ENCODE measurements around the gene SURF4. TPM values are rescaled to one million over a fixed set of nuclear protein-coding genes. Genes with fewer than 3 reads are reported as not detected.

The SURF4 gene
- polyA plus RNA-seq, 1 experiment, result 401 TPM

DNA sequence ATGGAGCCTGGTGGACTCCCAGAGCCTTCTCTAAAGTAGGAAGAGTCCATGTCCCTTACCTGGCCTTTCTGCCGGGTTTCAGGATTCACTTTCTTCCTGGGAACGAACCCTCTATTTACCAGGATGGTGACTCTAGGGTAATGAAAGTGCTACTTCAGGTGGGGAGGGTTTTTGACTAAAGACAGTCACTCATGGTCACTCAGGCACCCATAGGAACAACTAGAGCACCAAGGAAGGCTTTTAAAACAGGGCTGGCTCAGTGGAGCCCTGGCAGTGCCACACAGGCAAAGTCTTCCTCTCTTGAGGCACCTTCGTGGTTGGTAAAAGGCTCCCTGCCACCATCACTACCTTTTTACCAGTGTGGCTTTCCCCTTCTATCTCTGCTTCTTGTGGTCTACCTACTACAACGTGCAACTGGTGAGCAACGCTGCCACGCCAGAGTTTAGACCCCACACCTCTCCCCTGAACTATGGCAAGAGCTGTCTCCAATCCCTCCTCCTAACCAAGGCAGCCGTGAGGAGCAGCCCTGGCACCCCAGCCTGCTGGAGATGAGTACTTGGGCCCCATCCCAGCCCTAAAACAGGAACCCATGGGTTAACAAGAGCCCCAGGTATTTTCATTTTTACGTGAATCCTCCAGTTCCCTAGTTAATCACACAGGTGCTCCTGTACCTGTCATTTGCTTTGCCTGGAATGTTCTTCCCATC, 23.1 kb downstream of the SURF4 start:
- CTCF ChIA-PET, result interaction anchor here (1.0 to 1.3 kb wide), 2 partner anchors 20 to 172 kb away, joined by 3 to 7 read pairs; no protein-coding TSS in a partner anchor
- H3K27me3 ChIP-seq (ENCODE audit: control insufficient read depth, insufficient read depth, low read length), result no peaks in the 10 kb centered on the region
- H3K36me3 ChIP-seq (ENCODE audit: control insufficient read depth, insufficient read depth, low read length), result peaks cover 26% of the 10 kb centered on the region
- TF ChIP-seq, protein P1, sequence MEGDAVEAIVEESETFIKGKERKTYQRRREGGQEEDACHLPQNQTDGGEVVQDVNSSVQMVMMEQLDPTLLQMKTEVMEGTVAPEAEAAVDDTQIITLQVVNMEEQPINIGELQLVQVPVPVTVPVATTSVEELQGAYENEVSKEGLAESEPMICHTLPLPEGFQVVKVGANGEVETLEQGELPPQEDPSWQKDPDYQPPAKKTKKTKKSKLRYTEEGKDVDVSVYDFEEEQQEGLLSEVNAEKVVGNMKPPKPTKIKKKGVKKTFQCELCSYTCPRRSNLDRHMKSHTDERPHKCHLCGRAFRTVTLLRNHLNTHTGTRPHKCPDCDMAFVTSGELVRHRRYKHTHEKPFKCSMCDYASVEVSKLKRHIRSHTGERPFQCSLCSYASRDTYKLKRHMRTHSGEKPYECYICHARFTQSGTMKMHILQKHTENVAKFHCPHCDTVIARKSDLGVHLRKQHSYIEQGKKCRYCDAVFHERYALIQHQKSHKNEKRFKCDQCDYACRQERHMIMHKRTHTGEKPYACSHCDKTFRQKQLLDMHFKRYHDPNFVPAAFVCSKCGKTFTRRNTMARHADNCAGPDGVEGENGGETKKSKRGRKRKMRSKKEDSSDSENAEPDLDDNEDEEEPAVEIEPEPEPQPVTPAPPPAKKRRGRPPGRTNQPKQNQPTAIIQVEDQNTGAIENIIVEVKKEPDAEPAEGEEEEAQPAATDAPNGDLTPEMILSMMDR (IDR thresholded peaks at IDR 0.05; ENCODE audit: insufficient read depth, low read depth, low read length), result no peak
- no peak for DNase-seq (ENCODE audit: low read depth)
- POLR2A ChIA-PET, result no interaction called here
- no peak overlapping the region for H3K4me3 ChIP-seq (ENCODE audit: low read depth, low read length)

DNA sequence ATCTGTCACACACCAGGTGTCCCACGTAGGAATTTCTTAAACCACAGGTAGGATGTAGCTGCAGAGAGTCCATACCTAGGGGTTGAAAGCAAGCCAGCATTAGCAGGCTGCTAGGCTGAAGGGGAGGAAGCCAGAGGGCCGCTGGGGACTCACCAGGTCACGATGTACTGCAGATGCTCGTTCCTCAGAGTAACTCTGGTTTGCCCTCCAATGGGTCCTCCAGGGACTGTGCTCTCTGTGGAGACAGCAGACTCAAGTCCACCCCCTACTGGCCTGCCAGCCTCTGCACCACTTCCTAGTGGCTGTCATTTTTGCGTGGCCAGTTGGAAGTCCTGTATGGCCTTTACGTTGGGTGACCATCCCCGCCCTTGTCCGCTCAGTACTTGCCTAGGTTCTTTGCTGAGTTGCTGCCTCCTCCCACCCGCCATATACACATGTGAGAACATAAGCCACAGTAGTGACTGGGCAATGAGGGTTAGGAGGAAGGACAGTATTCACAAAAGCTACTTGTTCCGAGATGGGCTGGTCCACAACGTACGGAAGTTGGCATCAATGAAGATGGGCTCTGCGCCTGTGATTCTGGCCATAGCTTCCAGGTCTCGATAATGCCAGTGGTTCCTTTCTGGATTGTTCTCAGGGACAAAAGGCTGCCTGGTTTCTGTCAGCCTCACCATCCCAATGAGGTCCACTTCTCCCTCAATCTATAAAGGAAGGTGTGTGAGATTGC, 23.8 kb downstream of the SURF4 start:
- Histone ChIP-seq H3K4me3 (ENCODE audit: low read depth, low read length) (no peak overlapping the region), H3K36me3 (ENCODE audit: control insufficient read depth, insufficient read depth, low read length) (peaks cover 26% of the 10 kb centered on the region), H3K27me3 (ENCODE audit: control insufficient read depth, insufficient read depth, low read length) (no peaks in the 10 kb centered on the region)
- POLR2A ChIA-PET, result no interaction called here
- TF ChIP-seq, protein P1 (IDR thresholded peaks at IDR 0.05; ENCODE audit: insufficient read depth, low read depth, low read length), result peak; percentile 71
- CTCF ChIA-PET, result interaction anchor here (0.5 to 1.3 kb wide), 6 partner anchors 9 to 171 kb away, joined by 3 to 7 read pairs (median 4); no protein-coding TSS in a partner anchor
- DNase-seq (ENCODE audit: low read depth), result no peak

DNA sequence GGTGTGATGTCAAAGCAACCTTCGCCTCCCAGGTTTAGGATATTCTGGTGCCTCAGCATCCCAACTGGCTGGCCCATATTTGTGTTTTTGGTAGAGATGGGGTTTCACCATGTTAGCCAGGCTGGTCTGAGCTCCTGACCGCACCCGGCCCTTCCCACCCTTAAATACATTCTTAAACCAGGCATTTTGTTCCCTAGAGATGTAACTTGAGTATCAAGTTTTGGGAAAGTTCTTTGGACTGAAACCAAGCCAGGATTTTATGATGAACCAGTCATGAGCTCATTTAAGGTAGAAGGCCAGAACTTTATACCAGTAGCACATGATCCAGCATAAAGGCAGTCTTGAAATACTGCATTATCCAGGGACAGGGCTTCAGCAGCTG, 24.3 kb downstream of the SURF4 start:
- TF ChIP-seq, protein P1 (IDR thresholded peaks at IDR 0.05; ENCODE audit: insufficient read depth, low read depth, low read length), result no peak
- ChIA-PET CTCF (interaction anchor here (1.0 to 1.3 kb wide), 4 partner anchors 9 to 171 kb away, joined by 3 to 4 read pairs (median 3); no protein-coding TSS in a partner anchor), POLR2A (no interaction called here)
- no peak for DNase-seq (ENCODE audit: low read depth)
- peaks cover 26% of the 10 kb centered on the region for H3K36me3 ChIP-seq (ENCODE audit: control insufficient read depth, insufficient read depth, low read length)
- H3K4me3 ChIP-seq (ENCODE audit: low read depth, low read length), result no peak overlapping the region
- no peaks in the 10 kb centered on the region for H3K27me3 ChIP-seq (ENCODE audit: control insufficient read depth, insufficient read depth, low read length)

DNA sequence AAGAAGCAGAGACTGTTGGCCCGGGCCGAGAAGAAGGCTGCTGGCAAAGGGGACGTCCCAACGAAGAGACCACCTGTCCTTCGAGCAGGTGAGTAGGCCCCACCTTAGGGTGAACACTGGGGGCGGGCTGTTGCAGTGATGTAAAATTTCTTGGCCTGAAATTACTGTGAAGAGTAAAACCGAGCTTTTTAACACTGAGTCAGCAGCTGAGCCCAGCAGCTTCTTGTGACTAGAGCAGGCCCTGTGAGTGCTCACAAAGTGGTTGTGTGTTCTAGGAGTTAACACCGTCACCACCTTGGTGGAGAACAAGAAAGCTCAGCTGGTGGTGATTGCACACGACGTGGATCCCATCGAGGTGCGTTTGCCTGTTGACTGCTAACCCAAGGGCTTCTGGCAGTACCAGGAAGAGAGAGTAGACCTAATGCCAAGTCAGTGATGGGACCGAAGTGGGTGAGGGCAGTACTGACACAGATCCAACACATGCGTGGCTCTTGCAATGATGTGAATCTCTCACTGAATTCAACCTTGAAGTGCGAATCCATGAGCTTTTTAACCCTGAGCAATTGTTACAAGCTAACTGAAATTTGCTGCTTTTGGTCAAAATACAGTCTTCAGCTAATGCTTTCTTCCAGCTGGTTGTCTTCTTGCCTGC, 25.8 kb downstream of the SURF4 start:
- CTCF ChIA-PET, result interaction anchor here (0.8 to 1.2 kb wide), 3 partner anchors 24 to 136 kb away, joined by 3 read pairs; no protein-coding TSS in a partner anchor
- POLR2A ChIA-PET, result no interaction called here
- peaks cover 34% of the 10 kb centered on the region for H3K36me3 ChIP-seq (ENCODE audit: control insufficient read depth, insufficient read depth, low read length)
- no peaks in the 10 kb centered on the region for H3K27me3 ChIP-seq (ENCODE audit: control insufficient read depth, insufficient read depth, low read length)
- TF ChIP-seq, protein P1 (IDR thresholded peaks at IDR 0.05; ENCODE audit: insufficient read depth, low read depth, low read length), result no peak
- no peak overlapping the region for H3K4me3 ChIP-seq (ENCODE audit: low read depth, low read length)
- no peak for DNase-seq (ENCODE audit: low read depth)
